ENCODE measurements around the gene HCFC2. TPM values are rescaled to one million over a fixed set of nuclear protein-coding genes. Genes with fewer than 3 reads are reported as not detected.

HCFC2 gene
- total RNA-seq, 1 donor from 2014 or later, result 19.4 TPM

- Histone ChIP-seq H3K27me3 (no peaks in the 10 kb centered on the region), H3K36me3 (peaks cover 89% of the 10 kb centered on the region), H3K9me3 (no peaks in the 10 kb centered on the region), H3K4me3 (no peak overlapping the region), H3K27ac (no peak overlapping the region), H3K4me1 (no peaks in the 10 kb centered on the region)
- DNase-seq, result no peak
- no peak for ATAC-seq
- TF ChIP-seq, protein P1, sequence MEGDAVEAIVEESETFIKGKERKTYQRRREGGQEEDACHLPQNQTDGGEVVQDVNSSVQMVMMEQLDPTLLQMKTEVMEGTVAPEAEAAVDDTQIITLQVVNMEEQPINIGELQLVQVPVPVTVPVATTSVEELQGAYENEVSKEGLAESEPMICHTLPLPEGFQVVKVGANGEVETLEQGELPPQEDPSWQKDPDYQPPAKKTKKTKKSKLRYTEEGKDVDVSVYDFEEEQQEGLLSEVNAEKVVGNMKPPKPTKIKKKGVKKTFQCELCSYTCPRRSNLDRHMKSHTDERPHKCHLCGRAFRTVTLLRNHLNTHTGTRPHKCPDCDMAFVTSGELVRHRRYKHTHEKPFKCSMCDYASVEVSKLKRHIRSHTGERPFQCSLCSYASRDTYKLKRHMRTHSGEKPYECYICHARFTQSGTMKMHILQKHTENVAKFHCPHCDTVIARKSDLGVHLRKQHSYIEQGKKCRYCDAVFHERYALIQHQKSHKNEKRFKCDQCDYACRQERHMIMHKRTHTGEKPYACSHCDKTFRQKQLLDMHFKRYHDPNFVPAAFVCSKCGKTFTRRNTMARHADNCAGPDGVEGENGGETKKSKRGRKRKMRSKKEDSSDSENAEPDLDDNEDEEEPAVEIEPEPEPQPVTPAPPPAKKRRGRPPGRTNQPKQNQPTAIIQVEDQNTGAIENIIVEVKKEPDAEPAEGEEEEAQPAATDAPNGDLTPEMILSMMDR (IDR thresholded peaks at IDR 0.05), result no peak
- intact Hi-C loops (cut with DNase I), result no loop called here
These were observed 31.0 kb downstream of the HCFC2 start for GRCh38 chr12:104095289-104095688.

DNA sequence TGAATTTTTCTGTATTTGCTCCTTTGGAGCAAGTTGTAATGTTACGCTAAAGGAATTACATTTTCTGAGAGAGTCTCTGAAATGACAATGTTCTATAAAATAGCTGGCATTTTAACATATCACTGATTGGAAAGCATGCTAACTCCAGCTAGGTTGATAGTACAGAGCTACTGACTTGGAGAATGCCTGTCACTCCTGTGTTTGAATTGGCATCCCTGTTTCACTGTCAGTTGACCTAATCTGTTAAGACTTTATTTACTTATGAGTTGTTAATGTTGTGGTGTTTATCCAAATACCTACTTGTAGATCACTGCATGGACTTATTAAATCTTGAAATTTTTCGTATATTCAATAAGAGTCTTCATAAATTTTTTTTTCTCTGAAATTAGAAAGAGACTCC lies 33.6 kb downstream of the HCFC2 start:
- peaks cover 84% of the 10 kb centered on the region for H3K36me3 ChIP-seq
- H3K27me3 ChIP-seq, result no peaks in the 10 kb centered on the region
- no peaks in the 10 kb centered on the region for H3K9me3 ChIP-seq
- ATAC-seq (no peak), DNase-seq (no peak)
- no peak overlapping the region for H3K4me3 ChIP-seq
- no peak overlapping the region for H3K27ac ChIP-seq
- TF ChIP-seq, protein P1 (IDR thresholded peaks at IDR 0.05), result no peak
- intact Hi-C loops (cut with DNase I), result no loop called here
- H3K4me1 ChIP-seq, result no peaks in the 10 kb centered on the region

GRCh38 chr12:104105461-104105860 lies 41.1 kb downstream of the HCFC2 start:
- H3K9me3 ChIP-seq, result no peaks in the 10 kb centered on the region
- H3K4me1 ChIP-seq, result peaks cover 8% of the 10 kb centered on the region
- DNase-seq (no peak), ATAC-seq (no peak)
- H3K4me3 ChIP-seq, result no peak overlapping the region
- no peak overlapping the region for H3K27ac ChIP-seq
- intact Hi-C loops (cut with DNase I), result no loop called here
- no peaks in the 10 kb centered on the region for H3K27me3 ChIP-seq
- H3K36me3 ChIP-seq, result peaks cover 17% of the 10 kb centered on the region
- TF ChIP-seq, protein P1 (IDR thresholded peaks at IDR 0.05), result no peak

GRCh38 chr12:104106965-104107364 lies 42.6 kb downstream of the HCFC2 start:
- Histone ChIP-seq H3K4me3 (no peak overlapping the region), H3K27me3 (no peaks in the 10 kb centered on the region), H3K9me3 (no peaks in the 10 kb centered on the region), H3K4me1 (peaks cover 8% of the 10 kb centered on the region), H3K27ac (no peak overlapping the region), H3K36me3 (peaks cover 6% of the 10 kb centered on the region)
- ATAC-seq (no peak), DNase-seq (no peak)
- intact Hi-C loops (cut with DNase I), result no loop called here
- TF ChIP-seq, protein P1 (IDR thresholded peaks at IDR 0.05), result no peak

GRCh38 chr12:104108755-104109445 lies 44.6 kb downstream of the HCFC2 start:
- ATAC-seq (peak; percentile 94), DNase-seq (peak; percentile 78)
- Histone ChIP-seq H3K36me3 (peaks cover 6% of the 10 kb centered on the region), H3K27me3 (no peaks in the 10 kb centered on the region), H3K4me1 (peaks cover 8% of the 10 kb centered on the region), H3K4me3 (no peak overlapping the region), H3K27ac (no peak overlapping the region), H3K9me3 (no peaks in the 10 kb centered on the region)
- TF ChIP-seq, protein P1 (IDR thresholded peaks at IDR 0.05), result peak; percentile 93
- intact Hi-C loops (cut with DNase I), result no loop called here
